ENCODE data around the gene MARK3.

DNA sequence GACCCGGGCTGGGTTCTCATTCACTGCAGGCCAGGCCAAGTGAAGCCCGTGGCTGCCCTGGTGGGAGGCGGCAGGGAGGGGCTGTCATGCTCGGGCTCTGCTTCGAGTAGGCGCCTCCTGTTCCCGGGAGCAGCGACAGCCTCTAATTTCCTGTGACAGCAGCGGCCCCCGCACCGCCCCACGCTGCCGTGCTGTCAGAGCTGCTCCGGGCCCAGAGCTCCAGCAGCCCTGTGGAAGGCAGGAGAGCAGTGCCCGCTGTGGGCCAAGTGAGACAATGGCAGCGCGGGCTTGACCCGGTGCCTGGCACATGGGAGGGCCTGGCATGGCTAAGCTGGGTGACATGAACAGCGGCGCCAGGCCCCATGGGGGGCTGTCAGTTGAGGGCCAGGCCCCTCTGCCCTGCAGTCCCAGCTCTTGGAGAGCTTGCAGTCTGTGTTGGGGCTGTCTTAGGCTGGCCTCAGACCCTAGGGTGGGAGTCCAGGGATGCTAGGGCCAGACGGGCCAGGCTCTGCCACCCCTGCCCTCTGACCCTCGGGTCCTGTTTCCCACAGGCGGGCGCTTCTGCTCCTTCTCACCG lies 148.9 kb downstream of the MARK3 start:
- TF ChIP-seq CTCF (optimal IDR thresholded peaks at IDR 0.05 in 1 of 3, IDR thresholded peaks at IDR 0.05 in 1 of 3, conservative IDR thresholded peaks at IDR 0.05 in 1 of 3; ENCODE audit: extremely low read depth in 1 of 3, insufficient read depth in 2 of 3, low read length in 3 of 3) = no peak
- TF ChIP-seq EZH2 (IDR thresholded peaks at IDR 0.05; ENCODE audit: low read length) = no peak
